SU-DHL-6 (cell line): Measurements from ENCODE around the gene SRL.

Experiments used
- EZH2phosphoT487 ChIP-seq: fragments of 200-600 bp; sonication (generic), shearing (Covaris generic); conservative IDR thresholded peaks from 2 replicates; pipeline ENCODE4 v1.6.1; 2018; ENCODE audit warnings: mild to moderate bottlenecking, antibody characterized with exemption, low read length, moderate library complexity, mixed read lengths
- TF ChIP-seq, protein P1 (sequence below): fragments of 200-600 bp; sonication (generic); IDR thresholded peaks from one replicate; pipeline ENCODE4 v1.5.1; 2017; ENCODE audit warnings: antibody characterized with exemption, mild to moderate bottlenecking, low read length, moderate library complexity; ENCODE audit not compliant: insufficient read depth, poor library complexity, severe bottlenecking

DNA sequence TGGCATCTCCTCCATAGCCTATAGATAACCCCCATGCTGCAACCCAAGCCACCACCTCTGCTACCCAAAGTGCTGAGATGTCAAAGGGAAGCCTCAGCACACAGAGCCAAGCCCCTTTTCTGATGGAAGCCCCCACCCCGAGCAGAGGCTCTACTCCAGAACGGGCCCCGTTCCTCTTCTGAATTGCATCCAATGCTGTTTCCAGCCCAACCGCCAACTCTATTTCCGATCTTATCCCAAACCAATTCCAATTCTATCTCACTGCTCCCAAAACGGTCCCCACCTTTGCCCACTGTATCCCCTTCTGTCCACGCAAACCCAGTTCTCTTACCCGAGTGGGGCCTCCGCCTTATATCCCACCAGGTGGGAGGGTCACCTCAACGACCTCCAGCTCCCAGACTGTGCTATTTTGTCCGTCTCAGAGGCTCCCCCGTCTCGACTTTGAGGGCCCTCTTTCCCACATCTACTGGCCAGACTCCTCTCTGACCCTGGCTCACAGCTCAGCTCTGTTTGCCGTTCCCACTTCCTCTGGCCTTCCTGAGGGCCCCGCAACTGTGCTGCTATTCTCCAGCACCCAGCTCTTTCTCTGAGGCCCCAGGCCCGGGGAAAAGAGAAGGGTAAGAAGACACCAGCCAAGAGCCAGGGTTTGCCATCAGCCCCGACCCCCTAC, 487 bp downstream of the SRL start:
- TF ChIP-seq, protein P1, sequence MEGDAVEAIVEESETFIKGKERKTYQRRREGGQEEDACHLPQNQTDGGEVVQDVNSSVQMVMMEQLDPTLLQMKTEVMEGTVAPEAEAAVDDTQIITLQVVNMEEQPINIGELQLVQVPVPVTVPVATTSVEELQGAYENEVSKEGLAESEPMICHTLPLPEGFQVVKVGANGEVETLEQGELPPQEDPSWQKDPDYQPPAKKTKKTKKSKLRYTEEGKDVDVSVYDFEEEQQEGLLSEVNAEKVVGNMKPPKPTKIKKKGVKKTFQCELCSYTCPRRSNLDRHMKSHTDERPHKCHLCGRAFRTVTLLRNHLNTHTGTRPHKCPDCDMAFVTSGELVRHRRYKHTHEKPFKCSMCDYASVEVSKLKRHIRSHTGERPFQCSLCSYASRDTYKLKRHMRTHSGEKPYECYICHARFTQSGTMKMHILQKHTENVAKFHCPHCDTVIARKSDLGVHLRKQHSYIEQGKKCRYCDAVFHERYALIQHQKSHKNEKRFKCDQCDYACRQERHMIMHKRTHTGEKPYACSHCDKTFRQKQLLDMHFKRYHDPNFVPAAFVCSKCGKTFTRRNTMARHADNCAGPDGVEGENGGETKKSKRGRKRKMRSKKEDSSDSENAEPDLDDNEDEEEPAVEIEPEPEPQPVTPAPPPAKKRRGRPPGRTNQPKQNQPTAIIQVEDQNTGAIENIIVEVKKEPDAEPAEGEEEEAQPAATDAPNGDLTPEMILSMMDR, result no peak
- TF ChIP-seq EZH2phosphoT487, result no peak
